Suprapubic skin (tissue), 4 donors: ENCODE data around the gene DZANK1. TPM values are rescaled to one million over a fixed set of nuclear protein-coding genes. Genes with fewer than 3 reads are reported as not detected.
"Not testable (repeated sequence)": the region's sequence is repeated elsewhere in the genome, so short reads cannot be mapped to it uniquely, and the experiment has no call there.

Experiments used
- DNase-seq, 2 donors: peaks; one replicate each; pipeline ENCODE4 v3.0.0-alpha.2; 2019; ENCODE audit warnings: low spot score in 2 of 2
- H3K27ac ChIP-seq: fragments of 200-600 bp; sonication (generic); one replicate; pipeline ENCODE4 v1.5.1; 2019
- H3K27me3 ChIP-seq: fragments of 200-600 bp; sonication (generic); one replicate; pipeline ENCODE4 v1.5.1; 2019
- H3K36me3 ChIP-seq: fragments of 200-600 bp; sonication (generic); one replicate; pipeline ENCODE4 v1.5.1; 2019
- H3K4me1 ChIP-seq: fragments of 200-600 bp; sonication (generic); one replicate; pipeline ENCODE4 v1.5.1; 2019
- H3K4me3 ChIP-seq: fragments of 200-600 bp; sonication (generic); one replicate; pipeline ENCODE4 v1.5.1; 2019; ENCODE audit warnings: mild to moderate bottlenecking
- H3K9me3 ChIP-seq: fragments of 200-600 bp; sonication (generic); one replicate; pipeline ENCODE4 v1.5.1; 2019
- EP300 ChIP-seq: sonication (generic); formaldehyde crosslinking; IDR thresholded peaks from one replicate; pipeline ENCODE4 v1.6.1; 2017; ENCODE audit warnings: antibody characterized with exemption
- POLR2A ChIP-seq, 2 donors: fragments of 450-650 bp; IDR thresholded peaks; one replicate each; pipeline ENCODE4 v1.6.1; 2017; ENCODE audit warnings: antibody characterized with exemption in 2 of 2, mild to moderate bottlenecking in 2 of 2, moderate library complexity in 2 of 2
- POLR2AphosphoS5 ChIP-seq, 3 donors: sonication (generic); formaldehyde crosslinking; IDR thresholded peaks; one replicate each; pipeline ENCODE4 v1.6.1; 2017; ENCODE audit warnings: antibody characterized with exemption in 3 of 3
- WGBS: methylation state at CpG from one replicate; pipeline ENCODE4 v1.1.5; 2018; 5-methylcytosine and 5-hydroxymethylcytosine counted together
- total RNA-seq, 4 donors: library from RNA; depleted of rRNA; stranded (reverse); fragments of >200 nt; gene quantifications; one replicate each; pipeline ENCODE4 v1.1.0, GENCODE V29; 2016
- TF ChIP-seq, protein P1 (sequence below), 2 donors: fragments of 200-600 bp in 1 of 2; fragments of 450-650 bp in 1 of 2; sonication (generic) in 1 of 2; IDR thresholded peaks; one replicate each; pipeline ENCODE4 v1.5.1; 2016 to 2019; ENCODE audit warnings: antibody characterized with exemption in 2 of 2, mild to moderate bottlenecking in 1 of 2, moderate library complexity in 1 of 2

Gene DZANK1
- total RNA-seq, 4 donors from 2014 or later: 1.7 to 4.5 (median 3.0) TPM

GRCh38 chr20:18507218-18508191, 40.7 kb upstream of the DZANK1 start, which contains the start of gene SEC23B:
TSS of gene SEC23B (plus strand) at chr20:18507940. CDS start at chr20:18510836, 2,896 bp downstream.
- peak; percentile 36 to 73 (median 39) for TF ChIP-seq POLR2AphosphoS5 (IDR thresholded peaks at IDR 0.05)
- peak; percentile 71 to 73 for TF ChIP-seq POLR2A (IDR thresholded peaks at IDR 0.05)
- TF ChIP-seq, protein P1, sequence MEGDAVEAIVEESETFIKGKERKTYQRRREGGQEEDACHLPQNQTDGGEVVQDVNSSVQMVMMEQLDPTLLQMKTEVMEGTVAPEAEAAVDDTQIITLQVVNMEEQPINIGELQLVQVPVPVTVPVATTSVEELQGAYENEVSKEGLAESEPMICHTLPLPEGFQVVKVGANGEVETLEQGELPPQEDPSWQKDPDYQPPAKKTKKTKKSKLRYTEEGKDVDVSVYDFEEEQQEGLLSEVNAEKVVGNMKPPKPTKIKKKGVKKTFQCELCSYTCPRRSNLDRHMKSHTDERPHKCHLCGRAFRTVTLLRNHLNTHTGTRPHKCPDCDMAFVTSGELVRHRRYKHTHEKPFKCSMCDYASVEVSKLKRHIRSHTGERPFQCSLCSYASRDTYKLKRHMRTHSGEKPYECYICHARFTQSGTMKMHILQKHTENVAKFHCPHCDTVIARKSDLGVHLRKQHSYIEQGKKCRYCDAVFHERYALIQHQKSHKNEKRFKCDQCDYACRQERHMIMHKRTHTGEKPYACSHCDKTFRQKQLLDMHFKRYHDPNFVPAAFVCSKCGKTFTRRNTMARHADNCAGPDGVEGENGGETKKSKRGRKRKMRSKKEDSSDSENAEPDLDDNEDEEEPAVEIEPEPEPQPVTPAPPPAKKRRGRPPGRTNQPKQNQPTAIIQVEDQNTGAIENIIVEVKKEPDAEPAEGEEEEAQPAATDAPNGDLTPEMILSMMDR (IDR thresholded peaks at IDR 0.05): no peak
- TF ChIP-seq EP300: no peak
- Histone ChIP-seq H3K4me1 (peaks cover 20% of the 10 kb centered on the region), H3K27me3 (peaks cover 4% of the 10 kb centered on the region), H3K9me3 (no peaks in the 10 kb centered on the region), H3K36me3 (peaks cover 16% of the 10 kb centered on the region), H3K4me3 (peak within 1 kb of the TSS; percentile 67), H3K27ac (peak within 1 kb of the TSS; percentile 94)
- peak; percentile 99 for DNase-seq
- under 1% methylated on average over 50 of the region's 69 CpGs for WGBS

DNA sequence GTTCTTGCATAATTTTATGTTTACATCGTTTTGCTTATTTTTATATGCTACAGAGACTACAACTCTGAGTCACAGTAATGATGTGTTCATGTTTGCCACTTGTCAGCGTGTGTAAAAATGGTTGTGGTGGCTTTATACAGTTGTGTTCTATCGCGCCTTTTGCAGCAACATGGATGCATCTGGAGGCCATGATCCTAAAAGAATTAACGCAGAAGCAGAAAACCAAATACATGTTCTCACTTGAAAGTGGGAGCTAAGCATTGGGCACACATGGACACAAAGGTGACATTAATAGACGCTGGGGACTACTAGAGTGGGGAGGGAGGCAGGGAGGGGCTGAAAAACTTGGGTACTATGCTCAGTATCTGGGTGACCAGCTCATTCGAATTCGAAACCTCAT, 39.9 kb upstream of the DZANK1 start:
- Histone ChIP-seq H3K27ac (peak overlapping the region; percentile 94), H3K9me3 (no peaks in the 10 kb centered on the region), H3K4me1 (peaks cover 20% of the 10 kb centered on the region), H3K27me3 (peaks cover 4% of the 10 kb centered on the region), H3K36me3 (peaks cover 11% of the 10 kb centered on the region), H3K4me3 (peak overlapping the region; percentile 67)
- DNase-seq: no peak
- WGBS: 56% methylated on average over 8 of the region's 8 CpGs
- TF ChIP-seq EP300: no peak
- no peak for TF ChIP-seq POLR2AphosphoS5 (IDR thresholded peaks at IDR 0.05)
- TF ChIP-seq, protein P1 (IDR thresholded peaks at IDR 0.05): no peak
- TF ChIP-seq POLR2A (IDR thresholded peaks at IDR 0.05): no peak

- peaks cover 4% of the 10 kb centered on the region for H3K27me3 ChIP-seq
- peak overlapping the region; percentile 33 for H3K4me3 ChIP-seq
- WGBS: 38% methylated on average over 25 of the region's 31 CpGs
- H3K36me3 ChIP-seq: no peaks in the 10 kb centered on the region
- H3K4me1 ChIP-seq: peaks cover 17% of the 10 kb centered on the region
- peak overlapping the region; percentile 63 for H3K27ac ChIP-seq
- H3K9me3 ChIP-seq: no peaks in the 10 kb centered on the region
- DNase-seq: peak in 1 of 2 donors; percentile 80
- TF ChIP-seq POLR2AphosphoS5 (IDR thresholded peaks at IDR 0.05): no peak
- no peak for TF ChIP-seq POLR2A (IDR thresholded peaks at IDR 0.05)
Measured at GRCh38 chr20:18504479-18505060, 37.7 kb upstream of the DZANK1 start.

DNA sequence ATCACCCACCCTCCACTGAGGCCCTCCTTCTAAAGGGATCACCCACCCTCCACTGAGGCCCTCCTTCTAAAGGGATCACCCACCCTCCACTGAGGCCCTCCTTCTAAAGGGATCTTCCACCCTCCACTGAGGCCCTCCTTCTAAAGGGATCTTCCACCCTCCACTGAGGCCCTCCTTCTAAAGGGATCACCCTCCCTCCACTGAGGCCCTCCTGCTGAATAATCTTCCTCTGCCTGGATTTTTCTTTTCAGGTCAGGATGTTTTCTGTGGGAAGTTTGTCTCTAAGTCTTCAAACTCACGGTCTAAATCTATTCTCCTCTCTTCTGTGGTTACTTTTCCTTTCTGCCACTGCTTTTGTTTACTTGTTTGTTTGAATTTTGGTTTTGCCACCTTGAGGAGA, 34.8 kb upstream of the DZANK1 start:
- H3K4me1 ChIP-seq, H3K36me3 ChIP-seq, DNase-seq, H3K4me3 ChIP-seq, H3K27me3 ChIP-seq, H3K9me3 ChIP-seq, H3K27ac ChIP-seq: not testable (repeated sequence)
- WGBS: 85% methylated on average over 1 of the region's 1 CpG

- H3K9me3 ChIP-seq: no peaks in the 10 kb centered on the region
- 94% methylated on average over 3 of the region's 3 CpGs for WGBS
- TF ChIP-seq POLR2A (IDR thresholded peaks at IDR 0.05) (no peak), EP300 (no peak), POLR2AphosphoS5 (IDR thresholded peaks at IDR 0.05) (no peak)
- TF ChIP-seq, protein P1 (IDR thresholded peaks at IDR 0.05): no peak
- no peak for DNase-seq
- peaks cover 12% of the 10 kb centered on the region for H3K36me3 ChIP-seq
- H3K4me1 ChIP-seq: peaks cover 12% of the 10 kb centered on the region
- no peak overlapping the region for H3K27ac ChIP-seq
- H3K27me3 ChIP-seq: no peaks in the 10 kb centered on the region
- no peak overlapping the region for H3K4me3 ChIP-seq
Measured at GRCh38 chr20:18497603-18498002, 30.8 kb upstream of the DZANK1 start.
